WTC11 (cell line): Measurements from ENCODE around the gene TAF4. TPM values are rescaled to one million over a fixed set of nuclear protein-coding genes. Genes with fewer than 3 reads are reported as not detected.

Source experiments
- ATAC-seq: fragments of 200-7000 bp; cut with Tn5 transposase; 2 replicates; pipeline ENCODE4 v1.10.0; 2021; ENCODE audit warnings: mild to moderate bottlenecking, moderate library complexity
- CTCF ChIA-PET: fragments of 300-600 bp; sonication (Branson Sonifier 250); formaldehyde crosslinking; loops from one replicate; lab custom pipeline; 2021; ENCODE audit warnings: antibody characterized with exemption; lab: Charles Lee
- POLR2A ChIA-PET: fragments of 350-600 bp; sonication (Branson Sonifier 250); formaldehyde crosslinking; loops from one replicate; lab custom pipeline; 2021; ENCODE audit warnings: antibody characterized with exemption; lab: Charles Lee
- DNase-seq: peaks from one replicate; pipeline ENCODE4 v3.0.0; 2021; ENCODE audit warnings: low spot score
- H3K27ac Mint-ChIP-seq: 2 replicates; pipeline ENCODE4 v1.8.0; 2021; ENCODE audit warnings: mixed read lengths
- H3K27me3 Mint-ChIP-seq: 2 replicates; pipeline ENCODE4 v1.8.0; 2021; ENCODE audit warnings: low read depth, mild to moderate bottlenecking, moderate library complexity, mixed read lengths
- H3K36me3 Mint-ChIP-seq: 2 replicates; pipeline ENCODE4 v1.8.0; 2021; ENCODE audit warnings: mixed read lengths
- H3K4me1 Mint-ChIP-seq: 2 replicates; pipeline ENCODE4 v1.8.0; 2022; ENCODE audit warnings: mixed read lengths
- H3K4me3 Mint-ChIP-seq: 2 replicates; pipeline ENCODE4 v1.8.0; 2021; ENCODE audit warnings: mild to moderate bottlenecking, moderate library complexity, mixed read lengths
- H3K9me3 Mint-ChIP-seq: 2 replicates; pipeline ENCODE4 v1.8.0; 2021; ENCODE audit warnings: mixed read lengths
- E2F4 ChIP-seq: sonication (generic); formaldehyde crosslinking; IDR thresholded peaks from 2 replicates; pipeline ENCODE4 v1.8.1; 2022; ENCODE audit warnings: low read depth, mild to moderate bottlenecking, moderate library complexity, missing genetic modification reagents, borderline replicate concordance
- E2F5 ChIP-seq: sonication (generic); formaldehyde crosslinking; IDR thresholded peaks from 2 replicates; pipeline ENCODE4 v1.8.1; 2022; ENCODE audit warnings: mild to moderate bottlenecking, moderate library complexity, missing genetic modification reagents
- ERG ChIP-seq: fragments of 250-450 bp; sonication (Bioruptor Pico); IDR thresholded peaks from 2 replicates; pipeline ENCODE4 v1.8.0; 2021; ENCODE audit warnings: mild to moderate bottlenecking
- GABPB1 ChIP-seq: sonication (generic); formaldehyde crosslinking; IDR thresholded peaks from 2 replicates; pipeline ENCODE4 v1.8.1; 2023; ENCODE audit warnings: mild to moderate bottlenecking, missing genetic modification reagents
- HMGA2 ChIP-seq: fragments of 250-450 bp; sonication (Bioruptor Pico); IDR thresholded peaks from 2 replicates; pipeline ENCODE4 v1.4.0; 2021; ENCODE audit warnings: mild to moderate bottlenecking, moderate library complexity
- MLX ChIP-seq: sonication (generic); formaldehyde crosslinking; IDR thresholded peaks from 2 replicates; pipeline ENCODE4 v1.8.1; 2023; ENCODE audit warnings: mild to moderate bottlenecking, missing genetic modification reagents, moderate library complexity
- NFYB ChIP-seq: sonication (generic); formaldehyde crosslinking; conservative IDR thresholded peaks from 2 replicates; pipeline ENCODE4 v1.8.0; 2022; ENCODE audit warnings: low read depth, missing genetic modification reagents
- NR3C1 ChIP-seq: sonication (generic); formaldehyde crosslinking; conservative IDR thresholded peaks from 2 replicates; pipeline ENCODE4 v1.8.1; 2023; ENCODE audit warnings: low read depth, mild to moderate bottlenecking, missing genetic modification reagents
- SMAD3 ChIP-seq: sonication (generic); formaldehyde crosslinking; IDR thresholded peaks from 2 replicates; pipeline ENCODE4 v1.8.0; 2022; ENCODE audit warnings: missing genetic modification reagents, mild to moderate bottlenecking, borderline replicate concordance
- USF2 ChIP-seq: sonication (generic); formaldehyde crosslinking; IDR thresholded peaks from 2 replicates; pipeline ENCODE4 v1.8.1; 2023; ENCODE audit warnings: mild to moderate bottlenecking, missing genetic modification reagents, moderate library complexity
- ZNF121 ChIP-seq: sonication (generic); formaldehyde crosslinking; IDR thresholded peaks from 2 replicates; pipeline ENCODE4 v1.8.0; 2023; ENCODE audit warnings: missing genetic modification reagents
- ZNF138 ChIP-seq: sonication (generic); formaldehyde crosslinking; conservative IDR thresholded peaks from 2 replicates; pipeline ENCODE4 v1.8.1; 2022; ENCODE audit warnings: mild to moderate bottlenecking, moderate library complexity, missing genetic modification reagents
- ZNF532 ChIP-seq: fragments of 250-450 bp; sonication (Bioruptor Pico); IDR thresholded peaks from 2 replicates; pipeline ENCODE4 v1.9.0; 2021; ENCODE audit warnings: mild to moderate bottlenecking, borderline replicate concordance
- total RNA-seq: library from RNA; stranded (reverse); gene quantifications from 3 replicates; pipeline ENCODE4 v1.2.3, GENCODE V29; 2021

Gene TAF4
- total RNA-seq, 1 experiment from 2014 or later, result 34.4 TPM

GRCh38 chr20:61929971-61930666, 135.6 kb downstream of the TAF4 start:
- ChIA-PET CTCF (no interaction called here), POLR2A (no interaction called here)
- ATAC-seq, result no peak
- Mint-ChIP-seq H3K27ac (no peak overlapping the region), H3K4me3 (no peak overlapping the region), H3K9me3 (peaks cover 4% of the 10 kb centered on the region), H3K4me1 (peaks cover 5% of the 10 kb centered on the region), H3K36me3 (0 out of 2 replicates have a peak, but pooled peaks cover 2% of the 10 kb centered on the region), H3K27me3 (no peaks in the 10 kb centered on the region)
- no peak for DNase-seq
- TF ChIP-seq USF2 (CRISPR knock-in tag), result peak; percentile 54
- no peak for TF ChIP-seq MLX (CRISPR knock-in tag)

GRCh38 chr20:61929561-61929960, 136.1 kb downstream of the TAF4 start:
- POLR2A ChIA-PET, result no interaction called here
- no peaks in the 10 kb centered on the region for H3K27me3 Mint-ChIP-seq
- ATAC-seq, result no peak
- DNase-seq, result no peak
- H3K4me1 Mint-ChIP-seq, result no peaks in the 10 kb centered on the region; the same call in 1 of the 2 replicates
- CTCF ChIA-PET, result no interaction called here
- TF ChIP-seq E2F5 (CRISPR knock-in tag), result no peak
- no peak for TF ChIP-seq HMGA2 (CRISPR knock-in tag)
- no peak for TF ChIP-seq ZNF532 (CRISPR knock-in tag)
- no peak for TF ChIP-seq NR3C1 (CRISPR knock-in tag)
- TF ChIP-seq USF2 (CRISPR knock-in tag), result no peak
- no peak for TF ChIP-seq E2F4 (CRISPR knock-in tag)
- no peak for TF ChIP-seq NFYB (CRISPR knock-in tag)
- no peak for TF ChIP-seq SMAD3 (CRISPR knock-in tag)
- TF ChIP-seq ERG (CRISPR knock-in tag), result no peak
- TF ChIP-seq ZNF121 (CRISPR knock-in tag), result no peak
- no peak for TF ChIP-seq GABPB1 (CRISPR knock-in tag)
- no peak for TF ChIP-seq ZNF138 (CRISPR knock-in tag)
- TF ChIP-seq, all 79 proteins: peak for 0
- Mint-ChIP-seq H3K9me3 (peaks cover 4% of the 10 kb centered on the region), H3K36me3 (0 out of 2 replicates have a peak, but pooled peaks cover 2% of the 10 kb centered on the region), H3K4me3 (no peak overlapping the region), H3K27ac (no peak overlapping the region)
